ENCODE data around the gene SRP19. TPM values are rescaled to one million over a fixed set of nuclear protein-coding genes. Genes with fewer than 3 reads are reported as not detected.
A peak's percentile ranks its signal among the peaks of the same experiment; 100 is the strongest.
"Not testable (repeated sequence)": the region's sequence is repeated elsewhere in the genome, so short reads cannot be mapped to it uniquely, and the experiment has no call there.

Gene SRP19
- polyA plus RNA-seq (ENCODE audit: insufficient read length in 12 of 12) = 100 to 1,000 TPM in 1 of 12 donors, 10 to 100 TPM in 10, not detected in 1; 53.7 to 178 (median 74.2) TPM
- long read RNA-seq, donor 1, transcript SRP19-206 (5 exons, 2,841 nt) = major isoform, 39 of 46 reads
- long read RNA-seq, donor 1, partial matches to known transcripts = 0 of 46 reads
- long read RNA-seq, donor 1, other reads (novel, unspliced or antisense) = 0 of 46 reads
- long read RNA-seq, donor 2, transcript SRP19-206 (5 exons, 2,841 nt) = major isoform, 35 of 41 reads
- long read RNA-seq, donor 2, partial matches to known transcripts = 0 of 41 reads
- long read RNA-seq, donor 2, other reads (novel, unspliced or antisense) = 0 of 41 reads
- long read RNA-seq, donor 3, transcript SRP19-206 (5 exons, 2,841 nt) = major isoform, 18 of 23 reads
- long read RNA-seq, donor 3, partial matches to known transcripts = 0 of 23 reads
- long read RNA-seq, donor 3, other reads (novel, unspliced or antisense) = 0 of 23 reads
- long read RNA-seq, donor 4, transcript SRP19-206 (5 exons, 2,841 nt) = major isoform, 18 of 64 reads
- long read RNA-seq, donor 4, partial matches to known transcripts = 45 of 64 reads
- long read RNA-seq, donor 4, other reads (novel, unspliced or antisense) = 0 of 64 reads
- long read RNA-seq, donor 5, transcript SRP19-206 (5 exons, 2,841 nt) = major isoform, 42 of 245 reads
- long read RNA-seq, donor 5, transcript SRP19-201 (5 exons, 937 nt) = minor isoform, 5 of 245 reads
- long read RNA-seq, donor 5, partial matches to known transcripts = 185 of 245 reads
- long read RNA-seq, donor 5, other reads (novel, unspliced or antisense) = 5 of 245 reads
- long read RNA-seq, donor 6, transcript SRP19-206 (5 exons, 2,841 nt) = major isoform, 10 of 18 reads
- long read RNA-seq, donor 6, partial matches to known transcripts = 0 of 18 reads
- long read RNA-seq, donor 6, other reads (novel, unspliced or antisense) = 0 of 18 reads
- long read RNA-seq, donor 7, transcript SRP19-206 (5 exons, 2,841 nt) = major isoform, 9 of 11 reads
- long read RNA-seq, donor 7, partial matches to known transcripts = 0 of 11 reads
- long read RNA-seq, donor 7, other reads (novel, unspliced or antisense) = 0 of 11 reads
- long read RNA-seq, donor 8, transcript SRP19-206 (5 exons, 2,841 nt) = major isoform, 36 of 183 reads
- long read RNA-seq, donor 8, partial matches to known transcripts = 22 of 183 reads
- long read RNA-seq, donor 8, other reads (novel, unspliced or antisense) = 119 of 183 reads
- long read RNA-seq, donor 9, transcript SRP19-206 (5 exons, 2,841 nt) = major isoform, 16 of 117 reads
- long read RNA-seq, donor 9, partial matches to known transcripts = 22 of 117 reads
- long read RNA-seq, donor 9, other reads (novel, unspliced or antisense) = 73 of 117 reads
- long read RNA-seq, donor 10, transcript SRP19-206 (5 exons, 2,841 nt) = major isoform, 17 of 26 reads
- long read RNA-seq, donor 10, partial matches to known transcripts = 0 of 26 reads
- long read RNA-seq, donor 10, other reads (novel, unspliced or antisense) = 0 of 26 reads
- long read RNA-seq, donor 11, transcript SRP19-206 (5 exons, 2,841 nt) = major isoform, 44 of 48 reads
- long read RNA-seq, donor 11, partial matches to known transcripts = 0 of 48 reads
- long read RNA-seq, donor 11, other reads (novel, unspliced or antisense) = 0 of 48 reads

GRCh38 chr5:112860929-112861637 is at the start of gene SRP19:
Gene SRP19, plus strand, starts transcription at chr5:112861287. Its CDS starts 90 bp downstream, at chr5:112861377.
- peak; percentile 98 for DNase-seq

GRCh38 chr5:112812549-112812948 is 48.5 kb upstream of the SRP19 start:
- no peak for DNase-seq

- DNase-seq = no peak
Measured at GRCh38 chr5:112820246-112820645, 40.8 kb upstream of the SRP19 start.

GRCh38 chr5:112822456-112822855 is 38.6 kb upstream of the SRP19 start:
- no peak for DNase-seq

GRCh38 chr5:112823181-112823580 is 37.9 kb upstream of the SRP19 start:
- no peak for DNase-seq

GRCh38 chr5:112823656-112824055 is 37.4 kb upstream of the SRP19 start:
- DNase-seq = no peak

- DNase-seq = no peak
Measured at GRCh38 chr5:112824197-112824596, 36.9 kb upstream of the SRP19 start.

- DNase-seq = no peak
Measured at GRCh38 chr5:112830378-112830777, 30.7 kb upstream of the SRP19 start.

GRCh38 chr5:112833971-112834370 is 27.1 kb upstream of the SRP19 start:
- no peak for DNase-seq

- no peak for DNase-seq
Measured at GRCh38 chr5:112844489-112844888, 16.6 kb upstream of the SRP19 start.

- no peak for DNase-seq
Measured at GRCh38 chr5:112846556-112846955, 14.5 kb upstream of the SRP19 start.

- no peak for DNase-seq
Measured at GRCh38 chr5:112847306-112847705, 13.8 kb upstream of the SRP19 start.

GRCh38 chr5:112848116-112848811 is 12.8 kb upstream of the SRP19 start:
- peak; percentile 10 for DNase-seq

- DNase-seq = no peak
Measured at GRCh38 chr5:112849912-112850311, 11.2 kb upstream of the SRP19 start.

GRCh38 chr5:112854651-112855050 is 6.4 kb upstream of the SRP19 start:
- no peak for DNase-seq

GRCh38 chr5:112857866-112858265 is 3.2 kb upstream of the SRP19 start:
- DNase-seq = no peak

GRCh38 chr5:112860571-112860928 is 537 bp upstream of the SRP19 start:
- not testable (repeated sequence) for DNase-seq

- no peak for DNase-seq
Measured at GRCh38 chr5:112861638-112861985, 525 bp downstream of the SRP19 start.

- no peak for DNase-seq
Measured at GRCh38 chr5:112862085-112862484, 998 bp downstream of the SRP19 start.

GRCh38 chr5:112863549-112863948 is 2.5 kb downstream of the SRP19 start:
- DNase-seq = no peak

Data from muscle of arm (tissue), 14 donors.